Measurements from ENCODE around the gene SLCO2A1. TPM values are rescaled to one million over a fixed set of nuclear protein-coding genes. Genes with fewer than 3 reads are reported as not detected.

Gene SLCO2A1
- total RNA-seq, 1 donor from 2014 or later: 18.0 TPM

- Histone ChIP-seq H3K4me3 (no peak overlapping the region), H3K27ac (replicated peaks) (no peak overlapping the region), H3K4me1 (no peaks in the 10 kb centered on the region), H3K27me3 (ENCODE audit: low read depth) (peaks cover 23% of the 10 kb centered on the region), H3K9me3 (replicated peaks) (no peaks in the 10 kb centered on the region), H3K36me3 (no peaks in the 10 kb centered on the region)
- no peak for TF ChIP-seq CTCF (IDR thresholded peaks at IDR 0.05; ENCODE audit: borderline replicate concordance)
- intact Hi-C loops (cut with micrococcal nuclease): no loop called here
- DNase-seq: no peak
These were observed 31.0 kb downstream of the SLCO2A1 start for GRCh38 chr3:133998691-133999241.

GRCh38 chr3:133997871-133998635 is 31.7 kb downstream of the SLCO2A1 start:
- H3K36me3 ChIP-seq: no peaks in the 10 kb centered on the region
- intact Hi-C loops (cut with micrococcal nuclease): no loop called here
- H3K4me1 ChIP-seq: peaks cover 2% of the 10 kb centered on the region
- H3K27ac ChIP-seq (replicated peaks): no peak overlapping the region
- DNase-seq: no peak
- TF ChIP-seq CTCF (IDR thresholded peaks at IDR 0.05; ENCODE audit: borderline replicate concordance): no peak
- peaks cover 23% of the 10 kb centered on the region for H3K27me3 ChIP-seq (ENCODE audit: low read depth)
- H3K4me3 ChIP-seq: no peak overlapping the region
- no peaks in the 10 kb centered on the region for H3K9me3 ChIP-seq (replicated peaks)

- Histone ChIP-seq H3K36me3 (no peaks in the 10 kb centered on the region), H3K27ac (replicated peaks) (no peak overlapping the region), H3K9me3 (replicated peaks) (no peaks in the 10 kb centered on the region), H3K4me3 (no peak overlapping the region), H3K27me3 (ENCODE audit: low read depth) (peaks cover 23% of the 10 kb centered on the region), H3K4me1 (peaks cover 13% of the 10 kb centered on the region)
- no peak for TF ChIP-seq CTCF (IDR thresholded peaks at IDR 0.05; ENCODE audit: borderline replicate concordance)
- intact Hi-C loops (cut with micrococcal nuclease): no loop called here
- DNase-seq: no peak
These were observed 32.7 kb downstream of the SLCO2A1 start for GRCh38 chr3:133996996-133997395.

GRCh38 chr3:133996251-133996661 is 33.5 kb downstream of the SLCO2A1 start:
- TF ChIP-seq CTCF (IDR thresholded peaks at IDR 0.05; ENCODE audit: borderline replicate concordance): no peak
- Histone ChIP-seq H3K9me3 (replicated peaks) (no peaks in the 10 kb centered on the region), H3K4me1 (peaks cover 20% of the 10 kb centered on the region), H3K36me3 (no peaks in the 10 kb centered on the region), H3K4me3 (no peak overlapping the region), H3K27ac (replicated peaks) (no peak overlapping the region), H3K27me3 (ENCODE audit: low read depth) (peaks cover 21% of the 10 kb centered on the region)
- intact Hi-C loops (cut with micrococcal nuclease): no loop called here
- no peak for DNase-seq

GRCh38 chr3:133995264-133995663 is 34.5 kb downstream of the SLCO2A1 start:
- Histone ChIP-seq H3K27me3 (ENCODE audit: low read depth) (peaks cover 16% of the 10 kb centered on the region), H3K36me3 (no peaks in the 10 kb centered on the region), H3K27ac (replicated peaks) (no peak overlapping the region), H3K4me1 (peaks cover 28% of the 10 kb centered on the region), H3K4me3 (no peak overlapping the region), H3K9me3 (replicated peaks) (no peaks in the 10 kb centered on the region)
- DNase-seq: no peak
- no peak for TF ChIP-seq CTCF (IDR thresholded peaks at IDR 0.05; ENCODE audit: borderline replicate concordance)
- intact Hi-C loops (cut with micrococcal nuclease): no loop called here

Measured in left ventricle myocardium inferior (tissue), 1 donor.